C4-2B (cell line): ENCODE measurements around the gene DBH.

Experiments
- CTCF ChIP-seq: fragments of 450-650 bp; conservative IDR thresholded peaks from 2 replicates; pipeline ENCODE4 v1.5.1; 2017; ENCODE audit warnings: mild to moderate bottlenecking
- ZFX ChIP-seq: fragments of 450-650 bp; IDR thresholded peaks from 2 replicates; pipeline ENCODE4 v1.6.1; 2017

DNA sequence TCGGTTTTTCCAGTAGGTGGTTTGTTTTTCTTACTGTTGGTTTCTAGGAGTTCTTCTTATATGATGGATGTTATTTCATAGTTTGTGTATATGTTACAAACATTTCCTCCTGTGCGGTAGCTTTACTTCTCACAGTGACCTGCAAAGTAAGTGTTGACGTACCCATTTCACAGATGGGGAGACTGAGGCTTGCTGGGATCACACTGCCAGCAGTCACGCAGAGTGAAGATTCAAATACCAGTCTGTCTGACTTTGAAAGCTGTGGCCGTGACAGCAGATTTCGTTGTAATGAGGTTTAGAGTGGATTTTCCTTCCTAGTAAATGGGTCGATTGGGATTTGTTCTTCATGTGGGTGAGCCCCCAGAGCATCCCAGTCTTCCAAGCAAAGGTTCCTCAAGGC, 13.0 kb downstream of the DBH start:
- no peak for TF ChIP-seq ZFX
- no peak for TF ChIP-seq CTCF
